ENCODE data around the gene PLEKHA6.

Gene PLEKHA6

DNA sequence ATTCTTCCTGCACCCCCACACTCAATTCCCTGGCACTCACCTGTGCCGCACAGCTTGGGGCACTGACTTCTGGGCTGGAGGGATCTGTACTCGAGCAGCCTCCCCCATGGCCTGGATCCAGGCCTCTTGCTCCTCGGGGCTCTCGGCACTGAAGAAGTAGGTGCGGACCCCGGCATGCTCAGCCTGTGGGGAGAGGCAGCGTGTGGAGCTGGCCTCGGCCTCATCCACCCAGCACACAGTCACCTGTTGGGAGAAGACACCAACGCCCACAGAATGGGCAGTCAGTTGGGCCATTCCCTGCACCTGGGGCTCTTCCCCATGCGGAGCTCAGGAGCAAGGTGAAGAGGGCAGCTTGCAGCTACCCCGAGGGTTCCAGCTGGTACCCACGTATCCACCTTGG is 98.5 kb downstream of the PLEKHA6 start:
- TF ChIP-seq ZNF274 (IDR thresholded peaks at IDR 0.05; ENCODE audit: low read depth, low read length), result no peak
- no peak overlapping the region for H3K4me3 ChIP-seq (ENCODE audit: low read length)

GRCh38 chr1:204260601-204261197 is 99.0 kb downstream of the PLEKHA6 start:
- no peak overlapping the region for H3K4me3 ChIP-seq (ENCODE audit: low read length)
- no peak for TF ChIP-seq ZNF274 (IDR thresholded peaks at IDR 0.05; ENCODE audit: low read depth, low read length)

- TF ChIP-seq ZNF274 (IDR thresholded peaks at IDR 0.05; ENCODE audit: low read depth, low read length), result no peak
- no peak overlapping the region for H3K4me3 ChIP-seq (ENCODE audit: low read length)
Measured at GRCh38 chr1:204259782-204260181, 99.9 kb downstream of the PLEKHA6 start.

DNA sequence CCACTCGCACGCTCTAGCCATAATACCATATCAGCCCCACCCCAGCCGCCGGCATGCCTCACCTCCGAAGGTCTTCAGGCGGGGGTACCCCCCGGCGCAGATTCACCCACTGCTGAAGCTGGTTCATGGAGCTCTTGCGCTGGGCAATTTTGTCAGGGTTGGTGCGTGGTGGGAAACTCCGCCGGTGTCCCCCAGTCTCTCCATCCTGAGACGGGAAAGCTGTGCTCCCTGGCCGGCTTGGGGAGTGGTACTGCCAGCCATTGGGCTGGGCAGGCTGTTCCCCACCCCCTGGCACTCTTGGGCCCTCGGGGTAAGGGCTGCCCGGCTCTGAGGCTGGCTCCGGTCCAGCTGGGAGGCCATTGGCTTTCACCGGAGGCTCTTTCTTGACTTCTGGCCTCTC is 100.5 kb downstream of the PLEKHA6 start:
- TF ChIP-seq ZNF274 (IDR thresholded peaks at IDR 0.05; ENCODE audit: low read depth, low read length), result no peak
- no peak overlapping the region for H3K4me3 ChIP-seq (ENCODE audit: low read length)

- H3K4me3 ChIP-seq (ENCODE audit: low read length), result no peak overlapping the region
- no peak for TF ChIP-seq ZNF274 (IDR thresholded peaks at IDR 0.05; ENCODE audit: low read depth, low read length)
Measured at GRCh38 chr1:204258213-204259115, 101.3 kb downstream of the PLEKHA6 start.

DNA sequence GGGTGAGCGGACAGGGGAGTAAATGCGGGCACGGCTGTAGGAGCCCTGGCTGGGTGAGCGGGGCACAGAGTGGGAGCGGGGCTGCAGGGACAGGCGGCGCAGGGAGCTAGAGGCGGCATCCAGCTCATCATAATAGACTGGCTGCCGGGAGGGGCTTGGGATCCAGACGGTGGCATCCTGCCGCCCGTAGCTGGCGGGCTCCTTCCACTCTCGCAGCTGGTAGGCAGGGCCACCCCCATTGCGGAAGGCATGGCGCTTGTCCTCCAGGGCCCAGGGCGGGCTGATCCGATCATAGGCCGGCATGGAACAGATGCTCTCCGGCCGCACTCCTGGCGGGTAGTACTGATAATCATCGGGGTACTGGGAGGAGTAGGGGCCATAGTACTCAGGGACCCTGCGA is 102.3 kb downstream of the PLEKHA6 start:
- TF ChIP-seq ZNF274 (IDR thresholded peaks at IDR 0.05; ENCODE audit: low read depth, low read length), result no peak
- H3K4me3 ChIP-seq (ENCODE audit: low read length), result no peak overlapping the region

DNA sequence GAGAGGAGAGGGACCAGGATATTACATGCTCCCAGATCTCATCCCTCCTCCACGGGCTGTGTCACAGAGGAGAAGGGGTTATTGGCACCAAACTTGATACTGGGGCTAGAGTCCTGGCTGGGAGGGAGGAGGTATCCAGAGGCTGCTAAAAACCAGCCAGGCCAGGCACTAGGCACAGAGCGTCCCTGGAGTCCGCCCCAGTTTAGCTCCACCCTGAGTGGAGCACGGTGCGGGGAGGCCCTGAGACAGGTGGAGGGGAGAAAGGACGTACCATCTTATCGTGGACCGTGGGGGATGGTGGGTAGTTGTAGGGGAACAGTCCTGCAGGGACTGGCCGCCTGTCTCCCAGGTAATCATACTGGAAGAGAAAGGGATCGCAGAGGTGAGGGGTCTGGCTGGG is 103.2 kb downstream of the PLEKHA6 start:
- TF ChIP-seq ZNF274 (IDR thresholded peaks at IDR 0.05; ENCODE audit: low read depth, low read length), result no peak
- no peak overlapping the region for H3K4me3 ChIP-seq (ENCODE audit: low read length)

GRCh38 chr1:204255966-204256365 is 103.8 kb downstream of the PLEKHA6 start:
- TF ChIP-seq ZNF274 (IDR thresholded peaks at IDR 0.05; ENCODE audit: low read depth, low read length), result no peak
- no peak overlapping the region for H3K4me3 ChIP-seq (ENCODE audit: low read length)

DNA sequence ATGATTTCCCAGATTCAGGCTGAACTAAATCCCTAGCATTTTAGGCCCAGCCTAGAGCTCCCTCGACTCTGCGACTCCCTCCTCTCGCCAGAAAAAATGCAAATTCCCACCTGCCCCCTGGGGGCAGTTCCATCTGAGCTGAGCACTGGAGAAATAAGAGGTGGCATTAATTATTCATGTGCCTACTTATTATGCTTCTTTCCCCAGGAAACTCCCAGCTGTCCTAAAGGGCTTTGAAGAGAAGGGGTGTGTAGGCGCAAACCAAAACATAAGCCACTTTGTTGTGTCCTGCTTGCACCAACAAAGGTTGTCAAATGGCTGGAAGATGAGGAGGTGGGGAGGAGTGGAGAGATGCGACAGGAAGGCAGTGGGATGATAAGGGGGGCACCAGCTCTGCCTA is 104.5 kb downstream of the PLEKHA6 start:
- H3K4me3 ChIP-seq (ENCODE audit: low read length), result no peak overlapping the region
- no peak for TF ChIP-seq ZNF274 (IDR thresholded peaks at IDR 0.05; ENCODE audit: low read depth, low read length)

- TF ChIP-seq ZNF274 (IDR thresholded peaks at IDR 0.05; ENCODE audit: low read depth, low read length), result no peak
- no peak overlapping the region for H3K4me3 ChIP-seq (ENCODE audit: low read length)
Measured at GRCh38 chr1:204254031-204254661, 105.6 kb downstream of the PLEKHA6 start.

GRCh38 chr1:204251926-204252689 is 107.6 kb downstream of the PLEKHA6 start:
- no peak overlapping the region for H3K4me3 ChIP-seq (ENCODE audit: low read length)

GRCh38 chr1:204251286-204251685 is 108.4 kb downstream of the PLEKHA6 start:
- H3K4me3 ChIP-seq (ENCODE audit: low read length), result no peak overlapping the region
- TF ChIP-seq ZNF274 (IDR thresholded peaks at IDR 0.05; ENCODE audit: low read depth, low read length), result no peak

More at GRCh38 chr1:204251926-204252689, 107.6 kb downstream of the PLEKHA6 start:
- no peak for TF ChIP-seq ZNF274 (IDR thresholded peaks at IDR 0.05; ENCODE audit: low read depth, low read length)

DNA sequence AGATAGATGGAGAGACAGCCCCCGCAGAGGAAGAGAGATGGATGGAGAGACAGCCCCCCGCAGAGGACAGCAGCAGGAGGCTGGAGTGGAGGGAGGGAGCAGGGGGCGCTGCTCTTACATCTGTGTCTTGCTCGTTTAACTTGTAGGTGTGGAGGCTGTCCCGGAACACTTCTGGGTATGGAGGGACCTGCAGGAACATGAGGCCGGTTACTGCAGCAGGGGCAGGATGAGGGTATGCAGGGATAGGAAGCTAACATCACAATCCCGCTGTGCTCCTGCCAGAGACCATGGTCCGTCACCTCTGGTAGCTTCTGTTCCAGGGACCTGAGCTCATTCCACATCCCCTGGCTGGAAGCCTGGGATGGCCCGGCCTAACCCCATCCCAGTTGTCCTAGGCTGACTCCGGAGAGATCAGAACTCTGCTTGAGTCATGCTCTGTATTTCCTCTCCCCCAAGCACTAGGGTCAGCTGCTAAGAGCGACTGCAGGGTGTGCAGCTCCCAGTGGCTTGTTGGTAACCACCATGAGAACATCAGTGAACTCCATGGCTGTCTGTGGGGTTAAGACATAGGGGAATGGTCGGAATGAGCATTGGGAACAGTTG is 109.2 kb downstream of the PLEKHA6 start:
- H3K4me3 ChIP-seq (ENCODE audit: low read length), result no peak overlapping the region

More for the DNA sequence above, 109.2 kb downstream of the PLEKHA6 start:
- TF ChIP-seq ZNF274 (IDR thresholded peaks at IDR 0.05; ENCODE audit: low read depth, low read length), result no peak
